ENCODE measurements around the gene GUK1.

The GUK1 gene

GRCh38 chr1:228139931-228140723, at the start of gene GUK1:
GUK1 (plus strand) TSS chr1:228140279; CDS start chr1:228140303, 24 bp downstream.
- DNase-seq: peak; percentile 100

GRCh38 chr1:228090613-228091081, 49.4 kb upstream of the GUK1 start:
- no peak for DNase-seq

GRCh38 chr1:228091084-228091483, 49.0 kb upstream of the GUK1 start:
- DNase-seq: no peak

- peak; percentile 47 for DNase-seq
Measured at GRCh38 chr1:228092342-228093049, 47.6 kb upstream of the GUK1 start.

GRCh38 chr1:228093050-228093906, 46.8 kb upstream of the GUK1 start:
- DNase-seq: peak; percentile 45

GRCh38 chr1:228094432-228095016, 45.6 kb upstream of the GUK1 start:
- DNase-seq: no peak

- DNase-seq: no peak
Measured at GRCh38 chr1:228095161-228095560, 44.9 kb upstream of the GUK1 start.

- peak; percentile 46 for DNase-seq
Measured at GRCh38 chr1:228095938-228096337, 44.1 kb upstream of the GUK1 start.

- peak; percentile 47 for DNase-seq
Measured at GRCh38 chr1:228096416-228097332, 43.4 kb upstream of the GUK1 start.

- DNase-seq: peak; percentile 49
Measured at GRCh38 chr1:228097333-228098081, 42.6 kb upstream of the GUK1 start.

GRCh38 chr1:228098323-228098931, 41.7 kb upstream of the GUK1 start:
- DNase-seq: peak; percentile 46

GRCh38 chr1:228099331-228099732, 40.7 kb upstream of the GUK1 start:
- DNase-seq: no peak

GRCh38 chr1:228100822-228101613, 39.1 kb upstream of the GUK1 start:
- no peak for DNase-seq

- no peak for DNase-seq
Measured at GRCh38 chr1:228101614-228101993, 38.5 kb upstream of the GUK1 start.

GRCh38 chr1:228101994-228102790, 37.9 kb upstream of the GUK1 start:
- peak; percentile 81 for DNase-seq

- peak; percentile 99 for DNase-seq
Measured at GRCh38 chr1:228102791-228103620, 37.1 kb upstream of the GUK1 start, which contains the start of gene C1orf35. C1orf35 (minus strand) TSS chr1:228103325; CDS start chr1:228103227, 98 bp downstream.

- no peak for DNase-seq
Measured at GRCh38 chr1:228104526-228105269, 35.4 kb upstream of the GUK1 start.

All from activated CD8-positive, alpha-beta memory T cell treated with anti-CD3 and anti-CD28 coated beads, Interleukin-2, amount 50 U/mL, for 48 hours (primary cell).